MCF 10A (cell line): ENCODE measurements around the gene MYL9. TPM values are rescaled to one million over a fixed set of nuclear protein-coding genes. Genes with fewer than 3 reads are reported as not detected.

ENCODE experiments used
- BruUV-seq: library from RNA; stranded (reverse); fragments of 400-500 nt; replicated peaks from 2 replicates; lab custom pipeline; 2021; lab: Mats Ljungman, UMichigan
- CTCF ChIA-PET: fragments of 300-600 bp; sonication (Branson Sonifier 250); formaldehyde crosslinking; extraction: SDS; loops from one replicate; lab custom pipeline; 2021; ENCODE audit warnings: antibody characterized with exemption, inconsistent platforms; lab: Yijun Ruan, JAX
- POLR2A ChIA-PET: fragments of 300-600, 350-650 bp; sonication (Branson Sonifier 250); formaldehyde crosslinking; extraction: SDS; loops from one replicate; lab custom pipeline; 2020; ENCODE audit warnings: antibody characterized with exemption, inconsistent platforms; lab: Yijun Ruan, JAX
- DNase-seq: peaks from one replicate; pipeline ENCODE4 v3.0.0-alpha.2; 2018; ENCODE audit not compliant: unreplicated experiment
- H3K27ac Mint-ChIP-seq: one replicate; pipeline ENCODE4 v1.8.0; 2022; ENCODE audit warnings: mild to moderate bottlenecking, low read depth, mixed read lengths; ENCODE audit not compliant: unreplicated experiment
- H3K27me3 Mint-ChIP-seq: one replicate; pipeline ENCODE4 v1.8.0; 2022; ENCODE audit warnings: mixed read lengths; ENCODE audit not compliant: insufficient read depth, unreplicated experiment
- H3K36me3 Mint-ChIP-seq: one replicate; pipeline ENCODE4 v1.8.0; 2022; ENCODE audit warnings: mild to moderate bottlenecking, moderate library complexity, mixed read lengths; ENCODE audit not compliant: insufficient read depth, unreplicated experiment
- H3K4me1 Mint-ChIP-seq: one replicate; pipeline ENCODE4 v1.8.0; 2022; ENCODE audit warnings: mixed read lengths; ENCODE audit not compliant: insufficient read depth, unreplicated experiment
- H3K4me3 Mint-ChIP-seq: one replicate; pipeline ENCODE4 v1.8.0; 2022; ENCODE audit warnings: mild to moderate bottlenecking, moderate library complexity, mixed read lengths; ENCODE audit not compliant: unreplicated experiment
- H3K9me3 Mint-ChIP-seq: one replicate; pipeline ENCODE4 v1.8.0; 2022; ENCODE audit warnings: mixed read lengths; ENCODE audit not compliant: unreplicated experiment
- CTCF ChIP-seq: fragments of 200-600 bp; IDR thresholded peaks from one replicate; pipeline ENCODE4 v1.8.0; 2022; ENCODE audit warnings: antibody characterized with exemption, mild to moderate bottlenecking; ENCODE audit not compliant: unreplicated experiment
- intact Hi-C: fragments of 100-400 bp; cut with micrococcal nuclease; formaldehyde crosslinking; loops from 2 replicates; pipeline ENCODE4 v1.14.1; 2022
- total RNA-seq: library from RNA; stranded (reverse); gene quantifications from 2 replicates; pipeline ENCODE4 v1.2.3, GENCODE V29; 2022

The MYL9 gene
- total RNA-seq, 1 experiment from 2014 or later = 7.9 TPM

- BruUV-seq = no TSS peak
- intact Hi-C loops = no loop called here
- Mint-ChIP-seq H3K9me3 (no peaks in the 10 kb centered on the region), H3K27me3 (no peaks in the 10 kb centered on the region), H3K36me3 (peaks cover 8% of the 10 kb centered on the region), H3K4me3 (no peak overlapping the region), H3K27ac (no peak overlapping the region), H3K4me1 (no peaks in the 10 kb centered on the region)
- no peak for DNase-seq
- no peak for TF ChIP-seq CTCF
- CTCF ChIA-PET = interaction anchor here (1.0 kb wide), 1 partner anchor 17 kb away, joined by 3 read pairs; no protein-coding TSS in a partner anchor
- POLR2A ChIA-PET = interaction anchor here (1.1 kb wide), 1 partner anchor 10 kb away, joined by 3 read pairs; no protein-coding TSS in a partner anchor
These were observed 8.5 kb upstream of the MYL9 start for GRCh38 chr20:36532822-36533221.

DNA sequence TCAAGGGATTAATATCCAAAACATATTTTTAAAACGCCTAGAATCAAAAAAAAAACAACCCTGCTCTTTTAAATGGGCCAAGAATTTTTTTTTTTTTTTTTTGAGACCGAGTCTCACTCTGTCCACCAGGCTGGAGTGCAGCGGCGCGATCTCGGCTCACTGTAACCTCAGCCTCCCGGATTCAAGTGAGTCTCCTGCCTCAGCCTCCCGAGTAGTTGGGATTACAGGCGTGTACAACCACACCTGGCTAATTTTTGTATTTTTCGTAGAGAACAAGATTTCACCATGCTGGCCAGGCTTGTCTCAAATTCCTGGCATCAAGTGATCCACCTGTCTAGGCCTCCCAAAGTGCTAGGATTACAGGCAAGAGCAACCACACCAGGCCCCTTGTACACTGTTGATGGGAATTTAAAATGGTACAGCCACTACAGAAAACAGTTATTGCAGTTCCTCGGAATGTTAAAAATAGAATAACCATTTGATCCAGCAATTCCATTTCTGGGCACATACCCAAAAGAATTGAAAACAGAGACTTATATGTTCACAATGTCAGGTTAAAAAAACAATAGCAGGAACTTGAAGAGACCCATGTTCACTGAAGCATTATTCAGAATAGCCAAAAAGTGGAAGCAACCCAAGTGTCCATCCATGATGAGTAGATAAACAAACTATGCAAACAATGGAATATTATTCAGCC, 3.1 kb upstream of the MYL9 start:
- DNase-seq = peak; percentile 20
- TF ChIP-seq CTCF = no peak
- intact Hi-C loops = no loop called here
- no peak overlapping the region for H3K27ac Mint-ChIP-seq
- POLR2A ChIA-PET = no interaction called here
- no peaks in the 10 kb centered on the region for H3K27me3 Mint-ChIP-seq
- H3K4me3 Mint-ChIP-seq = no peak overlapping the region
- H3K4me1 Mint-ChIP-seq = no peaks in the 10 kb centered on the region
- no peaks in the 10 kb centered on the region for H3K9me3 Mint-ChIP-seq
- BruUV-seq = no TSS peak
- H3K36me3 Mint-ChIP-seq = no peaks in the 10 kb centered on the region
- CTCF ChIA-PET = interaction anchor here (0.7 kb wide), 1 partner anchor 270 kb away, joined by 3 read pairs; no protein-coding TSS in a partner anchor

DNA sequence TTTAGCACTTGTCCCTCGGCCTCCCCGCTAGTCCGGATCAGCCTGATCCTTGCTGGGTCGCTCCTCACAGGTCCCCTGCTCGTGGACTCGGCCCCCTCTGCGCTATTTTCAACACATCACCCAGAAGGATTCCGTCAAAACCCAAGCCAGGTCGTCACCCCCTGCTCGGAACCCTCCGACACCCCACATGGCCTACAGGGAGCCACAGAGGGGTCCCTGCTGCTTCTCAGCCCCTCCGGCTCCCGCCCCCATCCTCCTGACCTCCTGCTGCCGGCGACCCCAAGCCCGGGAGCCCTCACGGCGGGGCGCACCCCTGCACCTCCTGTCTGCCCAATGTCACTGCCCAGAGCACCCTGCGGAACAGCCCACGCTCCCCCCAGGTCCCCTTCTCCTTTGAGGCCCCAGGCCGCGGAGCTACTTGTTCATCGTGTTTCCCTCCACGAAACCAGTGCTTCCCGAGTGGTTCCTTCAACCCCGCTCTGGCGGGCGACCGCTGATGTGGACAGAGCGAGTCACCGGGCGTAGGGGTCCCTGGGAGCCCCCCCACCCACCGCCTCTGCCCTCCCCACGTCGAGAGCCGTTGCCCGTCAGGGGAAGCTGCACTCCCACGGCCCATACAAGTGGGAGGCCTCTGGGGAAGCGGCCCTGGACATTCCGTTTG, 638 bp upstream of the MYL9 start:
- intact Hi-C loops = no loop called here
- POLR2A ChIA-PET = interaction anchor here (1.2 kb wide), 1 partner anchor 65 kb away, joined by 4 read pairs; the partner anchor contains the start of gene RAB5IF
- DNase-seq = no peak
- Mint-ChIP-seq H3K27ac (no peak overlapping the region), H3K4me1 (peaks cover 8% of the 10 kb centered on the region), H3K27me3 (no peaks in the 10 kb centered on the region), H3K36me3 (peaks cover 8% of the 10 kb centered on the region), H3K9me3 (no peaks in the 10 kb centered on the region), H3K4me3 (no peak overlapping the region)
- no TSS peak for BruUV-seq
- CTCF ChIA-PET = interaction anchor here (0.6 kb wide), 1 partner anchor 307 kb away, joined by 3 read pairs; no protein-coding TSS in a partner anchor
- no peak for TF ChIP-seq CTCF

- no TSS peak for BruUV-seq
- H3K4me3 Mint-ChIP-seq = no peak overlapping the region
- peak; percentile 17 for DNase-seq
- no peaks in the 10 kb centered on the region for H3K9me3 Mint-ChIP-seq
- H3K27ac Mint-ChIP-seq = peak overlapping the region; percentile 61
- peaks cover 8% of the 10 kb centered on the region for H3K4me1 Mint-ChIP-seq
- H3K27me3 Mint-ChIP-seq = no peaks in the 10 kb centered on the region
- no peak for TF ChIP-seq CTCF
- intact Hi-C loops = no loop called here
- POLR2A ChIA-PET = no interaction called here
- CTCF ChIA-PET = interaction anchor here (0.6 to 1.1 kb wide), 5 partner anchors 11 to 1655 kb away, joined by 3 to 12 read pairs (median 4); no protein-coding TSS in a partner anchor
- H3K36me3 Mint-ChIP-seq = peaks cover 8% of the 10 kb centered on the region
These were observed 609 bp downstream of the MYL9 start for GRCh38 chr20:36541768-36542488.
